ENCODE measurements around the gene INPP4A. TPM values are rescaled to one million over a fixed set of nuclear protein-coding genes. Genes with fewer than 3 reads are reported as not detected.

INPP4A gene
- polyA plus RNA-seq, 1 of the 3 experiments (the other 2 are of a cell fraction) = 15.0 TPM

- TF ChIP-seq TCF12 (IDR thresholded peaks at IDR 0.05) (no peak), GABPA (IDR thresholded peaks at IDR 0.05; ENCODE audit: low read depth) (no peak), NFIC (IDR thresholded peaks at IDR 0.05; ENCODE audit: borderline replicate concordance) (no peak), TEAD4 (IDR thresholded peaks at IDR 0.05; ENCODE audit: borderline replicate concordance, insufficient read depth) (no peak), FOSL2 (IDR thresholded peaks at IDR 0.05; ENCODE audit: borderline replicate concordance, low read depth) (no peak), SMC3 (IDR thresholded peaks at IDR 0.05; ENCODE audit: low read depth, low read length) (no peak), RFX5 (IDR thresholded peaks at IDR 0.05; ENCODE audit: low read length) (no peak), CHD2 (IDR thresholded peaks at IDR 0.05; ENCODE audit: low read length, partially characterized antibody) (no peak), EZH2phosphoT487 (IDR thresholded peaks at IDR 0.05; ENCODE audit: borderline replicate concordance, low read depth) (no peak), EP300 (IDR thresholded peaks at IDR 0.05; ENCODE audit: borderline replicate concordance in 1 of 2, low read depth in 1 of 2, low read length in 1 of 2) (no peak), RCOR1 (IDR thresholded peaks at IDR 0.05; ENCODE audit: low read length) (no peak), SIN3A (IDR thresholded peaks at IDR 0.05; ENCODE audit: borderline replicate concordance, low read depth, low read length) (no peak), FOXJ3 (CRISPR knock-in tag; IDR thresholded peaks at IDR 0.05) (no peak), PBX3 (IDR thresholded peaks at IDR 0.05) (no peak), ELF1 (IDR thresholded peaks at IDR 0.05) (no peak), ZBTB33 (IDR thresholded peaks at IDR 0.05; ENCODE audit: borderline replicate concordance, low read depth) (no peak), MEF2A (IDR thresholded peaks at IDR 0.05; ENCODE audit: borderline replicate concordance, low read depth) (no peak)
- Histone ChIP-seq H3K36me3 (replicated peaks in 1 of 2; ENCODE audit: control insufficient read depth in 1 of 2, insufficient read depth in 2 of 2, low read length in 1 of 2) (peaks cover 4 to 38% of the 10 kb centered on the region in 2 experiments), H4K20me1 (ENCODE audit: insufficient read depth) (no peaks in the 10 kb centered on the region), H3K9me2 (no peaks in the 10 kb centered on the region), H3K4me2 (no peak overlapping the region), H2AFZ (ENCODE audit: low read depth) (no peak overlapping the region), H3K79me2 (ENCODE audit: insufficient read depth) (no peaks in the 10 kb centered on the region), H3K9ac (no peak overlapping the region), H3K27ac (ENCODE audit: low read depth in 2 of 2, low read length in 1 of 2) (no peak overlapping the region), H3F3A (replicated peaks; ENCODE audit: insufficient read depth) (peaks cover 7% of the 10 kb centered on the region), H3K4me3 (ENCODE audit: low read depth in 2 of 2, low read length in 1 of 2) (no peak overlapping the region), H3K9me3 (no peaks in the 10 kb centered on the region), H3K27me3 (ENCODE audit: insufficient read depth) (no peaks in the 10 kb centered on the region), H3K4me1 (ENCODE audit: control insufficient read depth in 1 of 2, insufficient read depth in 2 of 2, low read depth in 1 of 2, low read length in 1 of 2) (peaks cover 0 to 9% of the 10 kb centered on the region in 2 experiments; a peak in 1 of 4 replicates)
- POLR2A ChIA-PET = no interaction called here
- 95% methylated on average over 15 of the region's 17 CpGs for WGBS (ENCODE audit: low lambda C conversion rate)
- CTCF ChIA-PET = no interaction called here
- no peak for DNase-seq
These were observed 120.0 kb downstream of the INPP4A start for GRCh38 chr2:98564541-98565132.

Measured in SK-N-SH (cell line).